SK-N-DZ (cell line): Measurements from ENCODE around the gene BCKDHB.
"Not testable (repeated sequence)": the region's sequence is repeated elsewhere in the genome, so short reads cannot be mapped to it uniquely, and the experiment has no call there.

Source experiments
- DNase-seq: peaks from one replicate; pipeline ENCODE4 v3.0.0-alpha.2; 2015; ENCODE audit warnings: low spot score

The BCKDHB gene

GRCh38 chr6:80256691-80257090 is 150.2 kb downstream of the BCKDHB start:
- DNase-seq = no peak

- no peak for DNase-seq
These were observed 152.6 kb downstream of the BCKDHB start for GRCh38 chr6:80259118-80259517.

- no peak for DNase-seq
These were observed 157.1 kb downstream of the BCKDHB start for GRCh38 chr6:80263585-80263984.

- DNase-seq = no peak
These were observed 162.6 kb downstream of the BCKDHB start for GRCh38 chr6:80268865-80269730.

GRCh38 chr6:80271074-80271473 is 164.6 kb downstream of the BCKDHB start:
- DNase-seq = no peak

GRCh38 chr6:80272988-80273387 is 166.5 kb downstream of the BCKDHB start:
- DNase-seq = no peak

- DNase-seq = no peak
These were observed 170.4 kb downstream of the BCKDHB start for GRCh38 chr6:80276861-80277260.

- no peak for DNase-seq
These were observed 171.0 kb downstream of the BCKDHB start for GRCh38 chr6:80277501-80277900.

- no peak for DNase-seq
These were observed 174.0 kb downstream of the BCKDHB start for GRCh38 chr6:80280262-80281010.

DNA sequence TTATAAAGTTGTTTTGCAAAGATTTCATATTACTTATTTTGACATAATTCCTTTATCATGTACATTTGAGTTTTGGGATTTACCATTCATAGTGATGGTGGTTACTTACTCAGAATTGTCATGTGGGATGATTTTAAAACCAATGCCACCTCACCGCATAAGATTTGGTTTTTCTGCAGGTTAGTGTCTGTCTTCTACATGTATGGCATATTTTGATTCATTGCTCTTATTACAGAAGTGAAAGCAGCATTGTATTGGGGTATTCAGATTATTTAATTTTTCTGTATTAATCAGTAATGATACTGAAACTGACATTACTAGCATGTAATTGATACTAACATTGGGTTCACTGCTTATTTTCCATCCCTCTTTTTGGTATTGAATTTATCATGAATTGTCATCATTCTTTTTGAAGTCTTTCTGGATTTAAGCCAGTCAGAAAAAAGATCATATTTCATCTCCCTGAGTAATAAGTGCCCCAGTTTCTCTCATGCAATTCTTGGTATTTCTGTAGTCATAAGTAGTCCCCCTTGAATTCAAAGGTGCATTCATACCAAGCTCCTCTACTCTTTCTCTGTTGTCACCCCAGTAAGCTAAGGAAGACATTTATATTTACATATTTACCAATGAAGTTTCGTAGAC is 176.6 kb downstream of the BCKDHB start:
- no peak for DNase-seq

- peak; percentile 38 for DNase-seq
These were observed 180.6 kb downstream of the BCKDHB start for GRCh38 chr6:80287112-80287511.

- DNase-seq = no peak
These were observed 181.1 kb downstream of the BCKDHB start for GRCh38 chr6:80287607-80288006.

GRCh38 chr6:80289727-80290126 is 183.3 kb downstream of the BCKDHB start:
- no peak for DNase-seq

GRCh38 chr6:80294531-80294930 is 188.1 kb downstream of the BCKDHB start:
- not testable (repeated sequence) for DNase-seq

GRCh38 chr6:80302716-80303115 is 196.2 kb downstream of the BCKDHB start:
- no peak for DNase-seq

DNA sequence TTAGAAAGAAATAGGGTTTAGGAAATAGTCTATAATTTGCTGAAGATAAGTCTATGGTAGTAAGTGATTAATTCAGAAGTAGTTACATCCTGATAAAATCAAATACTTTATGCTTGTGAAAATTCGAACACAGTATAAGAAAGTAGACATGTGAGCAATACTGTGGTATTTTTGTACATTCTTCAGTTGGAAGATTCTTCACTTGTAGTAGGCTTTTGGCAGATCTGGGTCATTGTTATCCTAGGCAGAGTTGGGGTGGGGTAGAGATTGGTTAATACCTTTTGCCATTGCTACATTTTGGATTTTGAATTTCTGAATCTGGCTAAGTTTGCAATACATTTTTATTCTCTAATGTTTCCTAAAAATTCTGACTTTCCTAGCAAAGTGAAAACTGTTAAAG is 197.5 kb downstream of the BCKDHB start:
- no peak for DNase-seq

- DNase-seq = no peak
These were observed 208.1 kb downstream of the BCKDHB start for GRCh38 chr6:80314531-80314930.

DNA sequence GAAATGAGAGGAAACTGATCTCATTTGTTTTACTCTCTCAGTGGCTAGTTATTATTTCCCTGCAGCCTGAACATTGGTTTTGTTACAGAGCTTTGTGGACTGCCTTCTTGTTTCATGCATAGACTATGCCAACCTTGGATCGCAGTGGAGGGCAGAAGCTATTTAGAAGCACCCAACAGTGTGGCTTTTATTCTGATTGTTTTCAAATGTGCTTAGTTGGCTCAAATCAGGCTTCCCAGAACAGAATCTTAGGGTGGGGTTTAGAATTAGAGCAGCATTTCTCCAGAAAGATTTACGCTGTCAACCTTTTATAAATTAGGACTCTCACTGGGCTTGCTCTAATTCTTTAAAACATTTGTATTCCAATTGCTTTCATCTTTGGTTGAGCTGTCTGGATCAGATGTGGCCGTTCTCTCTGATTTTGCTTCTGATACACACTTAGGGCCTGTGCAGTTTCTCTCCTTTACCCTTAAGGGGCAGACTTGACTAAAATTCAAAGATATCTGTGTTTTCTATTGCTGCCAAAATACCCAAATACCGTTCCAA is 210.3 kb downstream of the BCKDHB start:
- DNase-seq = no peak

GRCh38 chr6:80319196-80319595 is 212.7 kb downstream of the BCKDHB start:
- no peak for DNase-seq

GRCh38 chr6:80321011-80321410 is 214.5 kb downstream of the BCKDHB start:
- no peak for DNase-seq

DNA sequence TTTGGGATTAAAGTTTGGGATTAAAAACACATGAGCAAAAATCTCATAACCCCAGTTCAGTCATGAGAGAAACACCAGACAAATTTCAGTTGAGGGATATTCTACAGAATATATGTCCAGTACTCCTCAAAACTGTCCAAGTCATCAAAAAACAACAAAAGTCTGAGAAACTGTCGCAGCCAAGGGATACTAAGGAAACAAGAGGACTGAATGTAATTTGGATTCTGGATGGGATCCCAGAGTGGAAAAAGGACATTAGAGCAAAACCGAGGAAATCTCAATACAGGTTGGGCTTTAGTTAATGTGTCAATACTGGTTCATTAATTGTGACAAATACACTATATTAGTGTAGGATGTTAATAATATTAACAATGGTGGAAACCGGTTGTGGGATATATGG is 219.3 kb downstream of the BCKDHB start:
- no peak for DNase-seq

GRCh38 chr6:80328652-80329051 is 222.2 kb downstream of the BCKDHB start:
- DNase-seq = no peak
